ENCODE data around the gene ELL2. TPM values are rescaled to one million over a fixed set of nuclear protein-coding genes. Genes with fewer than 3 reads are reported as not detected.
A peak's percentile ranks its signal among the peaks of the same experiment; 100 is the strongest.

Gene ELL2
- polyA plus RNA-seq, 3 donors = 3.1 to 8.1 (median 5.8) TPM

- Histone ChIP-seq H3K9me3 (replicated peaks in 1 of 2; ENCODE audit: control insufficient read depth in 1 of 2, insufficient read depth in 1 of 2, low read length in 2 of 2) (no peaks in the 10 kb centered on the region), H2AFZ (ENCODE audit: insufficient read depth, low read depth, low read length, poor library complexity, severe bottlenecking) (no peak overlapping the region), H3K27ac (ENCODE audit: low read depth in 1 of 2, low read length in 2 of 2) (no peak overlapping the region), H3K4me1 (ENCODE audit: control insufficient read depth in 1 of 2, insufficient read depth in 2 of 2, low read length in 2 of 2) (peaks cover 11% of the 10 kb centered on the region in 2 donors), H3K27me3 (ENCODE audit: control insufficient read depth in 2 of 2, insufficient read depth in 2 of 2, low read length in 2 of 2) (no peaks in the 10 kb centered on the region), H3K4me2 (replicated peaks; ENCODE audit: extremely low read depth, low read length, poor library complexity, severe bottlenecking) (no peak overlapping the region), H3K79me2 (ENCODE audit: insufficient read depth, low read length) (no peaks in the 10 kb centered on the region), H3K9ac (ENCODE audit: insufficient read depth, low read length, poor library complexity, severe bottlenecking) (no peak overlapping the region), H3K36me3 (replicated peaks in 1 of 2; ENCODE audit: control insufficient read depth in 1 of 2, insufficient read depth in 2 of 2, low read length in 2 of 2) (no peaks in the 10 kb centered on the region), H3K4me3 (replicated peaks in 1 of 3; ENCODE audit: low read depth in 2 of 3, low read length in 3 of 3) (no peak overlapping the region), H4K20me1 (ENCODE audit: insufficient read depth, low read length) (no peaks in the 10 kb centered on the region)
- H3K4me1 Mint-ChIP-seq = no peaks in the 10 kb centered on the region
- H3K27me3 Mint-ChIP-seq (ENCODE audit: low read depth in 3 of 3) = no peaks in the 10 kb centered on the region
- no peak overlapping the region for H3K27ac Mint-ChIP-seq
- no peaks in the 10 kb centered on the region for H3K36me3 Mint-ChIP-seq
- no peak for TF ChIP-seq CTCF (IDR thresholded peaks at IDR 0.05)
- peak in 2 of 3 donors; percentile 15 to 67 for DNase-seq
- no peak overlapping the region for H3K4me3 Mint-ChIP-seq
- intact Hi-C loops (cut with micrococcal nuclease) = no loop called here
- WGBS (ENCODE audit: insufficient coverage) = 100% methylated on average over 1 of the region's 3 CpGs
- peaks cover 0 to 11% (median 1%) of the 10 kb centered on the region in 7 donors for H3K9me3 Mint-ChIP-seq
Observed at GRCh38 chr5:95973793-95974325, 12.2 kb upstream of the ELL2 start.

GRCh38 chr5:95972196-95972595, 10.5 kb upstream of the ELL2 start:
- no peaks in the 10 kb centered on the region for H3K36me3 Mint-ChIP-seq
- no peak for DNase-seq
- Histone ChIP-seq H3K27me3 (ENCODE audit: control insufficient read depth in 2 of 2, insufficient read depth in 2 of 2, low read length in 2 of 2) (no peaks in the 10 kb centered on the region), H3K9ac (ENCODE audit: insufficient read depth, low read length, poor library complexity, severe bottlenecking) (no peak overlapping the region), H4K20me1 (ENCODE audit: insufficient read depth, low read length) (no peaks in the 10 kb centered on the region), H2AFZ (ENCODE audit: insufficient read depth, low read depth, low read length, poor library complexity, severe bottlenecking) (no peak overlapping the region), H3K27ac (ENCODE audit: low read depth in 1 of 2, low read length in 2 of 2) (no peak overlapping the region), H3K36me3 (replicated peaks in 1 of 2; ENCODE audit: control insufficient read depth in 1 of 2, insufficient read depth in 2 of 2, low read length in 2 of 2) (no peaks in the 10 kb centered on the region), H3K9me3 (replicated peaks in 1 of 2; ENCODE audit: control insufficient read depth in 1 of 2, insufficient read depth in 1 of 2, low read length in 2 of 2) (no peaks in the 10 kb centered on the region), H3K4me1 (ENCODE audit: control insufficient read depth in 1 of 2, insufficient read depth in 2 of 2, low read length in 2 of 2) (peaks cover 11% of the 10 kb centered on the region in 2 donors), H3K4me3 (replicated peaks in 1 of 3; ENCODE audit: low read depth in 2 of 3, low read length in 3 of 3) (no peak overlapping the region), H3K79me2 (ENCODE audit: insufficient read depth, low read length) (no peaks in the 10 kb centered on the region), H3K4me2 (replicated peaks; ENCODE audit: extremely low read depth, low read length, poor library complexity, severe bottlenecking) (no peak overlapping the region)
- intact Hi-C loops (cut with micrococcal nuclease) = no loop called here
- H3K9me3 Mint-ChIP-seq = peaks cover 0 to 8% (median 2%) of the 10 kb centered on the region in 7 donors
- TF ChIP-seq CTCF (IDR thresholded peaks at IDR 0.05) = no peak
- H3K27me3 Mint-ChIP-seq (ENCODE audit: low read depth in 3 of 3) = no peaks in the 10 kb centered on the region
- no peak overlapping the region for H3K27ac Mint-ChIP-seq
- no peak overlapping the region for H3K4me3 Mint-ChIP-seq
- no peaks in the 10 kb centered on the region for H3K4me1 Mint-ChIP-seq
